DOHH2 (cell line): ENCODE measurements around the gene SERAC1.

Source experiments
- CTCF ChIP-seq: fragments of 200-600 bp; sonication (generic); IDR thresholded peaks from one replicate; pipeline ENCODE4 v1.5.1; 2014; ENCODE audit warnings: antibody characterized with exemption, mild to moderate bottlenecking, low read depth, low read length; ENCODE audit not compliant: poor library complexity, severe bottlenecking
- EZH2phosphoT487 ChIP-seq: fragments of 200-600 bp; sonication (generic); IDR thresholded peaks from 2 replicates; pipeline ENCODE4 v1.6.1; 2017; ENCODE audit warnings: borderline replicate concordance, mild to moderate bottlenecking, antibody characterized with exemption, low read length, moderate library complexity, mixed read lengths

- TF ChIP-seq CTCF (no peak), EZH2phosphoT487 (no peak)
Observed at GRCh38 chr6:158109748-158110147, 58.3 kb downstream of the SERAC1 start.
